HG03565 (cell line): ENCODE measurements around the gene LSMEM2.
"Not testable (repeated sequence)": the region's sequence is repeated elsewhere in the genome, so short reads cannot be mapped to it uniquely, and the experiment has no call there.

Experiments
- ATAC-seq: cut with Tn5 transposase; IDR thresholded peaks from one replicate; pipeline ENCODE4 v1.9.1; 2021; ENCODE audit warnings: mild to moderate bottlenecking, moderate library complexity; ENCODE audit not compliant: unreplicated experiment

Gene LSMEM2

DNA sequence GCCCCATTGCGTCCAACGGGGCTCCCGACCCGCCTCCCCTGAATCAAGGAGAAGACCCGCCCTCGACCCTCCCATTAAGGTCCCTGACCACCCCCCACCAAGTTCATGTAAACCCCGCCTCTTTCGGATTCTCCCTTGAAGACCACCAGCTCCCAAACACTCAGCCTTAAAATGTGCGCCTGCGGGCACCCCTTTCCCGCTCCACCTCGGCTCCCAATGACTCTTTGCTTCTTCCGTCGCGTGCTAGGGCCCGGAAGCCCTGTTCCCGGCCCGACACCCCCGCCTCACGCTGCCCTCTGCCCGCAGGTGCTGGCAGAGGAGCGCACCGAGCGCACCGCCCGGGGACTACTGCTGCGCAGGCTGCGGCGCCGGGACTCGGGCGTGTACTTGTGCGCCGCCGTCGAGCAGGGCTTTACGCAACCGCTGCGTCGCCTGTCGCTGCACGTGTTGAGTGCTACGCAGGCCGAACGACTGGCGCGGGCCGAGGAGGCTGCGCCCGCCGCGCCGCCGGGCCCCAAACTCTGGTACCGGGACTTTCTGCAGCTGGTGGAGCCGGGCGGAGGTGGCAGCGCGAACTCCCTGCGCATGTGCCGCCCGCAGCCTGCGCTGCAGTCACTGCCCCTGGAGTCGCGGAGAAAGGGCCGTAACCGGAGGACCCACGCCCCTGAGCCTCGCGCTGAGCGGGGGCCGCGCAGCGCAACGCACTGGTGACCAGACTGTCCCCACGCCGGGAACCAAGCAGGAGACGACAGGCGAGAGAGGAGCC, 2.7 kb upstream of the LSMEM2 start:
- no peak for ATAC-seq

DNA sequence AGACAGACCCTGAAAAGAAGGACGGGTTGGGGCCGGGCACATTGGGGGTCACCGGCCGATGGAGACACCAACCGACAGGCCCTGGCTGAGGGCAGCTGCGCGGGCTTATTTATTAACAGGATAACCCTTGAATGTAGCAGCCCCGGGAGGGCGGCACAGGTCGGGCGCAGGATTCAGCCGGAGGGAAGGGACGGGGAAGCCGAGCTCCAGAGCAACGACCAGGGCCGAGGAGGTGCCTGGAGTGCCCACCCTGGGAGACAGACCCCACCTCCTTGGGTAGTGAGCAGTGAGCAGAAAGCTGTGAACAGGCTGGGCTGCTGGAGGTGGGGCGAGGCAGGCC, 2.2 kb upstream of the LSMEM2 start:
- ATAC-seq: no peak

DNA sequence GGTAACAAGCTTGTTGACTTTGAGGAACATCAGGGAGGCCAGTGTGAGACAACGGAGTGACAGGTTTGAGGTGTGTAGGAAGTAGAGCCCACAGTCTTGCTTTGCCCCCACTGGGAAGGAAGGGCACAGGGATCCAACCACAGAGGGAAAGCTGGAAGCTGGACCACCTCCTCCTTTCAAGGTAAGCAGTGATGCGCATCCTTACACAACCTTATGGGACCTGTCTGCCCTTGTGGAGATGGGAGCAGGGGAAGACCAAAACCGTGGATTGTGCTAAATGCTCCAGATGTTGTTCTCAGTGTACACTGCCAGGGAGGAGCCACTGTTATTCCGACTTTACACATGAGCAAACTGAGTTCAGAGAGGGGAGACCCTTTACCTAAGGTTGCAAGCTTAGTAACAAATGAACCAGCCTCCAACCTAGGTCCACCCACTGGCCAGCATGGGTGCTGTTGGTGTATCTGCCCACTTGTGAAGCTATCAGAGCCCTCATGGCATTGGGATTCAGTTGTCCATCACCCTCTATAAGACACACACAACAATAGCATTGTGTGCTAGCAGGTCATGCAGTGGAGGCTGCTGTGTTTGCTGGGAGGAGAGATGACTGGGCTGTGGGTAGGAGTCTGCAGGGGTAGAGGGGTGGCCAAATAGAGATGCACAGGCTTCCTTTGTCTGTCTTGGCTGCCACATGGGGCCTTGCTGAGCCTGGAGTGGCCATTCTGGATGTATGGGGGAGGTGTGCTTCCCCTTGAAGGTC, 586 bp upstream of the LSMEM2 start:
- no peak for ATAC-seq

DNA sequence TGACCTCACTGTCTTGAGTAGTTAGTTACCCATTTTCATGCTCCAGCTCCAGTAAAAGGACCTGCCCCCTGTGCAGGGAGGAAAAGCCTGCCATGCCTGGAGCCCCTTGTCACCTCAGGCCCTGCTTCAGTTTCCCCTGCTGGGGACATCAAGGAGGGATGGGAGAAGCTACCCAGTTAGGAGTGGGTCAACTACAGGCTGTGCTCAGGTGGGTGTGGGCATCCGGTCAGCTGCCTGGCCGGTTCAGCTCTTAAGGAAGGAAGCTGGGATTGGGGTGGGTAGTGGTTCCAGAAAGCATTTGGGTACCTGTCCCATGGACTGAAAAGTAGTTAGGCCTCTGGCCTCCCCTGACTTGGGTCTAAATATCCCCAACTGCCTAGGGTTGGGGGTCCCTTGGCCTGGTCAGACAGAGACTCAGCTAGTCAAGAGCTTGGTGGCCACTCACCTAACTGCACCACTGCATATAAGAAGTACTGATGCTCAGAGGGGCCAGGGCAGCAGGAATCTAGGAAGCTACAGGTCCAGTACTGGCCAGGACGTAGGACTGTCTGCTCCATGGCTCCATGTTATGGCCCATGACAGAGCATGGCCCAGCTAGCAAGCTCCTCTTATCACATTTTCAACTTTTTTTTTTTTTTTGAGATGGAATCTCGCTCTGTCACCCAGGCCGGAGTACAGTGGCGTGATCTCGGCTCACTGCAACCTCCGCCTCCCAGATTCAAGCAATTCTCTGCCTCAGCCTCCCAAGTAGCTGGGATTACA, 549 bp downstream of the LSMEM2 start:
- no peak for ATAC-seq

DNA sequence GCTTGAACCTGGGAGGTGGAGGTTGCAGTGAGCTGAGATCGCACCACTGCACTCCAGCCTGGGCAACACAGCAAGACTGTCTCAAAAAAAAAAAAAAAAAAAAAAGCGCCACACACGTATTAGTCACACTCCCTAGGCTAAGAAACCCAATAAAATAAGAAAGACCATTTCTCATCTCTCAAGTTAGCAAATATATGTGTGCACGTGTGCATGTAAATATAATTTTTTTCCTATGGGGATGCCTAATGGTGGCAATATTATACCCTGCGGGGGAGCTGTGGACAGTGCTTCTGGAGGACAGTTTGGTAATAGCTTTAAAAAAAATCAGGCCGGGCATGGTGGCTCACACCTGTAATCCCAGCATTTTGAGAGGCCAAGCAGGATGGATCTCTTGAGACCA, 5.2 kb downstream of the LSMEM2 start:
- not testable (repeated sequence) for ATAC-seq

DNA sequence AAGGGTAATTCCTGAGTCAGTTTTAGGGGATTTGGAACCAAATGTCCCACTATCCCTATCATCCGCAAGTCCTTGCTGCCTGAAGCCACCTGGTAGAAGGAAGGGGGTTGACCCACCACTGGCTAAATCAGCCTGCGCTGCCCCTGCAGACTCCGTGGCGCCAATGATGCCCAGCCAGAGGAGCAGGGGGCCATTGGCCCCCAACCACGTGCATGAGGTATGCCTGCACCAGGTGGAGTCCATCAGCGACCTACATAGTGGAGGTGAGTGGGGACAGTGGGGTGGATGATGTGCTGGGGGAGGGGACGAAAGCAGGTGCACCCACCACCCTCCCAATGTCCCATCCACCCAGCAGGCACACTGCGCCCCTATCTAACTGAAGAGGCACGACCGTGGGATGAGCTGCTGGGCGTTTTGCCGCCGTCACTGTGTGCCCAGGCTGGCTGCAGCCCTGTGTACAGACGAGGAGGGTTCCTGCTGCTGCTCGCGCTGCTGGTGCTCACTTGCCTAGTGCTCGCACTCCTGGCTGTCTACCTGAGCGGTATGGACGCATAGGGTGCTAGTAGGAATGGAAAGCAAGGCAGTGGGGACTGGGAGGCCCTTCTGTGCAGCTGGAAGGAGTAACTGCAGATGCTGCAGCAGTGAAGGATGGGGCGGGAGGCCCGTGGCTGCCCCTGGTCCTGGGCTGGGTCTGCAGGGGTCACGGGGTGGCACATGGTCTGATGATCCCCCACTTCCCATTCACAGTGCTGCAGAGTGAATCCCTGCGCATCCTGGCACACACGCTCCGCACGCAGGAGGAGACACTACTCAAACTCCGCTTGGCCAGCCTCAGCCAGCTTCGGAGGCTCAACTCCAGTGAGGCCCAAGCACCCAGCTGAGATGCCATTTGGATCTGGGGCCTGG, 7.7 kb downstream of the LSMEM2 start:
- ATAC-seq: no peak

DNA sequence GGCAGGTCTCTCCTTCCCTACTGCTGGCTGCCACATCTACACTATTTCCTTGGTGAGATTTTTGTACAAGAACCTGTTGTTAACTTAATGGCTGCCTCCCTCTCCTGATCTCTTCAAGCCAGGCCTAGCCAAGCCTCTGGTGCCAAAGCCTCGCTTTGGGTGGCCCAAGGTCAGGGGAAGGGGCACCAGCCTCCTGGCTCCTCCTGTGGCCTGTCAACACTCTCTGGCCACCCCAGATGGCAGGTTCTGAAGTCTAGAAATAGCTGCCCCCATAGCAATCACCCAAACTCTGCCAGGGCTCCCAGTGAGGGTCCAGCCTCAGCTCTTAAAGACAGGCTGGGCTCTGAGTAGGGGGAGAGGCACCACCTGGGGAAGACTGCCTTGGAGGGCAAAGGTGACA, 8.4 kb downstream of the LSMEM2 start:
- ATAC-seq: no peak

DNA sequence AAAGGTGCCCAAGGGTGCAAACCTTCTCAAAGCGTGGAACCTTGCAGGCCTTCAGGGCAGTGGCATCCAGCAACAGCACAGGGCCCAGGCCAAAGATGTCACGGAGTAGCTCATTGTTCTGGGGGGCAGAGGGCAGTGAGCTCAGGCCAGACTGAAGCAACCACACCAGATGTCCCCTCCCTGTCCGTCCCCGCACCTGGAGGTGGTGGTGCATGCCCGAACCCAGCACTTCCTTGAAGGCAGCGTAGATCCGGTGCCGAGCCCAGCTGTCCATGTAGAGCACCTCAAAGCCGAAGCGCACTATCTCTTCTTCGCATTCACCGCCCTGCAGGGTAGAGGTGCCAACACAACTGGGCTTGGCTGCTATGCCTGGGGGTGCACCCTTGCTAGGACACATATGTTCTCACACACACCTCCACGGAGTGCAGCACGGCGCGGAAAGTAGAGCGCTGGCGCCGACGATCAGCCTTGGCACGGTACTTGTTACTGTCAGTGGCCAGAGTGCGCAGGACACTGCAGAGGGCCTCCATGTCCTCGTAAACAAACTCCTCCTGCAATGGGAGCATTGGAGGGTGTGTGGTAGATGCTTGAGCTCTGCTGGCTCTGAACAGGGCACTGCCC, 9.6 kb downstream of the LSMEM2 start:
- ATAC-seq: no peak

DNA sequence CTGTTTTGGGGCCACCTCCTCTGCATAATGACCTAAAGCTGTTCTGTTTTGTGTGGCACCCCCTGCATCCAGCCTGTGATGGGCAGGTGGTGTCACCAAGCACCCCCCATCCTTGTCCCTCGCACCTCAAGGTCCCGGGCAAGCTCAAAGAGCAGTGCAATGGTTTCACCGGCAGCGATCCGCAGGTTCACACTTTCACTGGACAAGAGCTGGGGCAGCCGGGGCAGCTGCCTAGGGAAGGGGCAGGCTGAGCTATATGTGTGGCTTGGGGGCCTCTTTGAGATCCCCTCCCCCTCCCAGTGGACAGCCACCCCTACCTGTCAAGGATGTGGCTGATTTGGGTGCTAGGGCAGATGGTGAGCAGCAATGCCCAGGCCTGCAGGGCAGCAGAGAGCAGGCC, 10.2 kb downstream of the LSMEM2 start:
- no peak for ATAC-seq

DNA sequence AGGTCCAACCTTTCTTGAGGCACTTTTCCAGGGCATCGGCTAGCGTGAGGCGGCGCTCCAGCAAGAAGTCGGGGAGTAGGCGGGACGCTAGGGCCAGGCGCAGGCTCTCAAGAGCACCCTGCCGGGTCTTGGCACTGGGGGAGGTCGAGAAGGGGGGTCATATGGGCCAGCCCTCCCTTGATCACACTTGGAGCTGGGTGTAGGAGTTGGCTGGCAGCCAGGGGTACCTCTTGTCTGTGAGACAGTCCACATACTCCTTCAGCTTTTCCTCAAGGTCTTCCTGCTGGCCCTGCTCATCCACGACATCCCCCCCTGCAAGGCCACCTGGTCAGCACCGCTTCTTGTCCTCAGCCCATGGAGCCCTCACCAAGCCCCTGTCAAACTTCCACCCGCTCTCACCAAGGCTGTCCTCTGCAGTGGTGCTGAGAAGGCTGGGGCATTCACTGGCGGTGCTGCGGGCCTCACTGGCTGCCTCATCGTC, 11.3 kb downstream of the LSMEM2 start:
- no peak for ATAC-seq

DNA sequence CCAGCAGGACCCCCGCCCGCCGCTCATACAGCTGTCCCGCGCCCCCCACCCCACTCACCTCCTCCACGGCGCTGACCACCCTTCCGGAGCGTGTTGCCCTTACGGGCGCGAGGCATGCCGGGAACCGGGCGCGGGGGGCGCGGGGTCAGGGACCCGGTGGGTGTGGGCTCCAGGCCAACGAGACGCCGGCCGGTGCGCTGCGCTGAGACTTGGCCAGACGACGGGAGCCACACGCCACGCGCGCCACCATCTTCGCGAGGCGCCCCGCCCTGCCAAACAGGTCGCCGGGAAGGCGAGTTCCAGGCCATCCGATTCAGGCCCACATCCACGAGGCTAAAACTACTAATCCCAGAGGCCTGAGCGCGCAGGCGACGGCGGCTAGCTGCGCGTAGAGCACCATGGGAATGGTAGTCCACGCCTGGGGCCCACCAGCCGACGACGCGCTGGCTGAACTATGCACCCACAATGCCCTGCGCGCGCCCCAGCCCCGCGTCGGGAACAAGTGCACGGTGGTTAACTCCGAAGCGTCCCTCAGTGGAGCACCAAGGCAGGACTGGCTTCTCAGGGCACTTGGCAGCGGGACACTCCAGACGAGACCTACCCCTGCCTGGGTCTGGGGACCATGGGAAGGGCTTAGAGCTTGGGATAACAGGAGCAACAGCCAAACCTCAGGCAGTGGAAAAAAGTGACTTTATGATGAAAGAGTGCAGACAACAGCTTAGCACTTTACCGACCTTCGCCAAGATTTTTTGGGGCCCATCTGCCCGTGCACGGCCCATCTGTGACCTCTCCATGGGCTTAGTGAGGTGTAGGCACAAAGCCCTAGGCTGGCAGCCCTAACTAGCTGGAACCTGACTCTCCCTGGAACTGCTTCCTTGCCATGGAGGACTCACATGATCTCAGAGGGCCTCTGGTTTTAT, 13.5 kb downstream of the LSMEM2 start, which contains the start of gene IFRD2:
IFRD2 (minus strand) TSS at position 271 of the 920 bp plus-strand sequence; CDS start at position 116, 155 bp downstream.
- peak; percentile 92 for ATAC-seq

DNA sequence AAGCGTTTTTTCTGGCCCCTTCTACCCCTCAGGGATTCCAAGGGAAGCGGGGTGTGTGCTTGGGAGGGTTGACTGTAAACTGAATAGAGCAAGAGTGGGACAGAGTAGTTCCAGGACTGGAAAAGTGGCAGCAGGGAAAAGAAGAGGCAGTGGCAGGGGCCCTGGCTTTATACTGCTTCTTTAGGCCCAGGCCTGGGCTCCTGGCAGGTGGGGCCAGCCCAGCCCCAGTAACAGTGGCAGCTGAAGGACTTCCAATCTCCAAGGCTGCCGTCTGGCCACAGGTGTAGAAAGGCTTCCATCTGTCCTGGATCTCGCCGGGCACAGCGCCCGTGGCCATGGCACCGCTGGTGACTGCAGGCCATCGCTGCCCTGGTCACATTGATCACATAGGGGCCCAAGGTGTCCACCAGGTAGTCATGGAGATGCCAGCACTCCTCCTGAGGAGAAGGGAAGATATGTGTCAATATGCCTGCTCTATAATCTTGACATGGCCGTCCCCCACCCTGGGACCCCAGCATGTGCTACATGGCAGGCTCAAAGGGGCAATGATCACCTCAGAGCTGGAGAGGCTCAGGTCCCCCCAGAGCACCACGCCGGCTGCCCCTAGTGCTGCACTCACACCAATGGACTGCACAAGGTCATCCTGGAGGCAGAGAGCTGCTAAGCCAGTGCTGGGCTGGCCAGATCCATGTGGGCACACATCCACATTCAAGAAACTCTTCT, 14.4 kb downstream of the LSMEM2 start:
- no peak for ATAC-seq

DNA sequence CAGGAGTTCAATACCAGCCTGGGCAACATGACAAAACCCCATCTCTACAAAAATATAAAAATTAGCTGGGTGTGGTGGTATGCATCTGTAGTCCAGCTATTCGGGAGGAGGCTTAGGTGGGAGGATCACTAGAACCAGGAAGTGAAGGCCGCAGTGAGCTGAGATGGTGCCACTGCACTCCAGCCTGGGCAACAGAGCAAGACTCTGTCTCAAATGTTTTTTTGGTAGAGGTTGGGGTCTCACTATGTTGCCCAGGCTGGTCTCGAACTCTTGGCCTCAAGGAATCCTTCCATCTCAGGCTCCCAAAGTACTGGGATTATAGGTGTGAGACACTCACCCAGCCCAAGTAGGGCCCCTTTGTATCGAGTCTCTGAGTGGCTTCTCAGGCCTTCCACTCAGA, 15.2 kb downstream of the LSMEM2 start:
- ATAC-seq: no peak

DNA sequence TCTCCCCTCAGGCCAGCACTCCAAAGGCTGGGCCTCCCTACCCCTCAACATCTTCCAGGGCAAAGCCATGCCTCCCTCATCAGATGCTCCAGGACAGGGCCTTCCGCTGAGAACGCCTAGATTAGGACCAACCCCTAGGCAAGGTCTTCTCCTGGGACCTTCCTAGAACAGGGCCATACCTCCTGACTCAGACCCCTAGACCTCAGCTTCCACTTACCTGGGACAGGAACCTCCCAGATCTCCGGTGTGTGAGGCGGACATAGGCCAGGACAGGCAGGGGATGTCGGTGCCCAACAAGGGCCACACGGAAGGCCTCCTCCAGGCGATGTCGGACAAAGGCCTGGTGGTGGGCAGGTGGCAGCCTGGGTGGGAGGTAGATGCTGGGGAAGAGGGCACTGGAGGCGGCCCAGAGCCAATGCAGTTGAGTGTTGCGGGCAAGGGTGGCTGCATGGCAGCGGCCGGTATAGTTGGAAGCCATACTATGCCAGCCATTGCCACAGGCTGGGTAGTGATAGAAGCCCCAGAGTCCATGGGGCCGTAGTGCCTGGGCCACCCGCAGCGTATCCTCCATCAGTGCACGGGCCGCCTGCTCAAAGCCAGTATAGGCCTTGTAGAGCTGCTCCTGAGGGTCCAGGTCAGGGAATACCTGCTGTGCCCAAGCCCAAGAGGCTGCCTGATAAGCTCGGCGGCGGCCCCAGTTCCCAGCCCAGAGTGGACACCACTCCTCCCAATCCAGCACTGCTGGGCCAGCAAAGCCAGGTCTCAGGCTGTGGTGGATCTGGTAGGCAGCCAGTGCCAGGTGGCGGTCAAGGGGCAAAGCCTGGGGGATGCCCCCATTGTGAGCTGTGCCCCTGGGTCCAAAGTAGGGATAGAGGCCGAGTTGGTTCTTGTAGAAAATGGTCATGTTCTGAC, 15.9 kb downstream of the LSMEM2 start:
- ATAC-seq: no peak

DNA sequence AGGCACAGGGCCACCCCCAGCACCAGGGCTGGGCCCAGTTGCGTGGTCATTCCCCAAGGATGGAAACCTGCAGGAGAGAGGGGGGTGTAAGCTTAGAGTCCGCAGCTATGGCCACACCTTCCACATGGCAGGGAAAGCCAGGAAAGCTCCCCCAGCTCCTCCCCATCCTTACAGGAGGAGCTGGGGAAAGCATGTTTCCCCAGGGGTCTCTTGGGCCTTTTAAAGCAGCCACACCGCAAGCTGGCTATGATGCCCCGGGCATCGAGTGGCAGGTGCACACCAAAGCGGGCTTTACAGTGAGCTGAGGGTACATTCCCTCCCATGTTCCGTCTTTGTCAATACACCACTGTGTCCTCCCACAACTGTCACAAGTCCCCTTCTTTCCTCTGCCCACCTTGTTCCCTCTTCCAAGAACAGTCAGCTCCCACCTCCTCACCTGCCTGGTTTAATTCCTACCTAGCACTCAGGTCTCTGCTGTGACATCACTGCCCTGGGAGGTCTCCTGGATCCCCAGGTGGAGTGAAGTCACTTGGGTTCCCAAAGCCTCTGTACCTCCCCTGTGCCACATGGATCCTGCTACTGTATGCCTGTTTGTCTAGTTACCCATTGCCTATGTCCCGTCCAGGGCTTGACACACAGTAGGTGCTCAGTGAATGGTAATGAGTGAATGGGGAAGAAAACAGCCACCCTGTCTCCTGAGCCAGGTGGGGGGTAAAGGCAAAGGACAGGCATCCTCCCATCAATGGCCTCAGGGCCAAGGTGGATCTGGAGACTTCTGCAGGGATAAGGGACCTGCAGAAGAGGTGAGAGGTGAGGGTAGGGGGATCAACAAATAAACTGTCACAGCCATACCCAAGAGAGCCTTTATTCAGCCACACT, 16.9 kb downstream of the LSMEM2 start:
- no peak for ATAC-seq

DNA sequence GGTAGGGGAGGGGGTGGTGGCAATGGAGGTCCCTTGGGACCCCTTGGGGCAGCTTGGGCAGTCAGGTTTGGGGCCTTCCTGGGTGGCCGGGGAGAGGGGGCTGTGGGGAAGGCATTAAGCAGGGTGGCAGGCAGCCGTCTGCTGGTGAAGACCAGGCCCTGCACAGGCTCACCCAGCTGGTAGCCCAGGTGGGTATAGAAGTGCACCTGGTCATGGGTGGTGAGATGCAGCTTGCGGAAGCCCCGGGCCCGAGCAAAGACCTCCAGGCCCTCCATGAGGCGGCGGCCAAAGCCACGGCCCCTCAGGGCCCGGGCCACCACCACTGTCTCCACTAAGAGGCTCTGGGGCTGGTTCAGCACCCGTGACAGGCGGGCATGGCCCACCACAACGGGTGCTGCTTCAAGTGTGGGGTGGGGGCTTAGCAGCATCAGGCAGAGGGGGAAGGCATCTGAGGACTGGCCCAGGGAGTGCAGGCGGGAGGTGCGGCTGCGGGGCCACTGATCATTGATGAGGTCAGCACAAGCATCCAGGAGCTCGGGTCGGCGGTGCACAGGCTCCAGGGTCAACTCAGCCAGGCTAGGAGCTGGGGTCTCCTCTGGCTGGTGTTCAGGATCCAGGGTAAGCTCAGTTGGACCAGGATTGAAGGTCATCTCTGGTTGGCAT, 18.0 kb downstream of the LSMEM2 start:
- no peak for ATAC-seq
